Measurements from ENCODE around the gene KLHL25.

Gene KLHL25

DNA sequence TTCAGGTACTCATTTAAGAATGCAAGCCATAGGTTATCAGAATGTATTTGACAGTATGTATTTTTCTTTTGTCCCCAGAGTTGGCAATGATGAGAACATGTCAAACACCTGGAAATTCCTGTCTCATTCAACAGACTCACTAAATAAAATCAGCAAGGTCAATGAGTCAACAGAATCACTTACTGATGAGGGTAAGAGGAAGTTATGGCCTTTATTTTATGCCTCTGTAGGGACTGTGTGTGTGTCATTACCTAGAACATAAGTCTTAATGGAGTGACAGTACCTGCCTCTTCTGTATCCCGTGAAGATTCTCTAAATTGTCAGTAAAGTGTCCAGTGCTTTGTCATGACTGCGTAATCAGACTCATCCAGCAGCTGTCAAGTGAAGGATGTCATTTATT is 77.5 kb downstream of the KLHL25 start:
- Histone ChIP-seq H2AFZ (no peak overlapping the region), H3K4me1 (no peaks in the 10 kb centered on the region), H3K9me3 (ENCODE audit: control insufficient read depth, low read length) (no peaks in the 10 kb centered on the region), H3K36me3 (ENCODE audit: control insufficient read depth, insufficient read depth, low read length) (no peaks in the 10 kb centered on the region), H3K79me2 (no peaks in the 10 kb centered on the region), H3K9ac (no peak overlapping the region), H3K4me3 (ENCODE audit: low read depth, low read length) (no peak overlapping the region), H3K27me3 (ENCODE audit: control insufficient read depth, insufficient read depth, low read length) (no peaks in the 10 kb centered on the region), H3K27ac (no peak overlapping the region), H3K4me2 (ENCODE audit: low read length) (no peak overlapping the region)
- TF ChIP-seq CTCF (IDR thresholded peaks at IDR 0.05): no peak

- no peak overlapping the region for H3K4me3 ChIP-seq (ENCODE audit: low read depth, low read length)
- no peaks in the 10 kb centered on the region for H3K27me3 ChIP-seq (ENCODE audit: control insufficient read depth, insufficient read depth, low read length)
- no peaks in the 10 kb centered on the region for H3K9me3 ChIP-seq (ENCODE audit: control insufficient read depth, low read length)
- no peak overlapping the region for H3K27ac ChIP-seq
- H3K4me2 ChIP-seq (ENCODE audit: low read length): no peak overlapping the region
- H2AFZ ChIP-seq: no peak overlapping the region
- no peaks in the 10 kb centered on the region for H3K79me2 ChIP-seq
- H3K9ac ChIP-seq: no peak overlapping the region
- no peak for TF ChIP-seq CTCF (IDR thresholded peaks at IDR 0.05)
- no peaks in the 10 kb centered on the region for H3K36me3 ChIP-seq (ENCODE audit: control insufficient read depth, insufficient read depth, low read length)
- H3K4me1 ChIP-seq: no peaks in the 10 kb centered on the region
These were observed 78.5 kb downstream of the KLHL25 start for GRCh38 chr15:85716261-85716660.

DNA sequence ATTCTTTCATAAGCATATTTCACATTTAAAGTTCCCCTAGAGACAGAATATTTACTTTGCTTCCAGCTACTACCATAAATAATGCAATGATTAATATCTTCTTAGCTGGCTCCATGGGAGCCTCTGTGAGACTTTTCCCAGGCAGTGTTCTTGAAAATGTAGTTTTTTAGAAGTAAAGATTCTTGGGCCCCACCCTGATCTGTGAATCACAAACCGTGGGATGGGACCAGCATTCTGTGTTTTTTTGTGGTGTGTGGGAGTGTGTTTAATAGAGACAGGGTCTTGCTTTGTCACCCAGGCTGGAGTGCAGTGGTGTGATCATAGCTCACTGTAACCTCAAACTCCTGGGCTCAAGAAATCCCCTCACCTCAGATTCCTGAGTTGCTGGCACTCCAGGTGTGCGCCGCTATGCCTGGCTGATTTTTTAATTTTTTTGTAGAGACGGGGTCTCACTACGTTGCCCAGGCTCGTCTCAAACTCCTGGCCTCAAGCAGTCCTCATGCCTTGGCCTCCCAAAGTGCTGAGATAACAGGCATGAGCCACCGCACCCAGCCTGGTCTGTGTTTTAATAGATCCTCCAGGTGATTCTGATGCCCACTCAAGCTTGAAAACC is 83.0 kb downstream of the KLHL25 start:
- Histone ChIP-seq H3K79me2 (no peaks in the 10 kb centered on the region), H3K4me1 (no peaks in the 10 kb centered on the region), H3K36me3 (ENCODE audit: control insufficient read depth, insufficient read depth, low read length) (no peaks in the 10 kb centered on the region), H3K9ac (no peak overlapping the region), H3K27ac (no peak overlapping the region), H3K9me3 (ENCODE audit: control insufficient read depth, low read length) (no peaks in the 10 kb centered on the region), H3K4me3 (ENCODE audit: low read depth, low read length) (no peak overlapping the region), H3K4me2 (ENCODE audit: low read length) (no peak overlapping the region), H3K27me3 (ENCODE audit: control insufficient read depth, insufficient read depth, low read length) (no peaks in the 10 kb centered on the region), H2AFZ (no peak overlapping the region)
- TF ChIP-seq CTCF (IDR thresholded peaks at IDR 0.05): no peak

DNA sequence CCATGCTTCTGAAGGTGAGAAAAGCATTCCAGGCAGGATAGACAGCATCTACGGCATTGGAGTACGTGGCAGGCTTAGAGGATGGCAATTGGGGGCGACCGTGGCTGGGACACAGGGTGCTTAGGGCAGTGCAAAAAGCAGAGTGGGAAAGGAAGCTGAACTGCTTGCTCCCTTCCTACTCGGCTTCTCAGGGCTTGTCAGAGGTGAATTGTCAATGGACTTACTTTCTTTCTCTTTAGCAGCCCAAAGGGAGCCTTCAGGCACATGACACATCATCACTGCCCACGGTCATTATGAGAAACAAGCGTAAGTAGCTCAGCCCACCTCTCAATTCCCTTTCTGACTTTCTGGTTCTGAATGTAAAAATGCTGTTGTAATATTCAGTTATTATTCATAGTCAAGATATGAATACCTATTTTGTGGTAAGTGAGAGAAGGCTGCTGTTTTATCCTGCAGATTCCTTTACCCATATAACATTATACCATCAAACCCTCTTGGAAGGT is 84.3 kb downstream of the KLHL25 start:
- Histone ChIP-seq H3K4me1 (no peaks in the 10 kb centered on the region), H3K79me2 (no peaks in the 10 kb centered on the region), H3K4me3 (ENCODE audit: low read depth, low read length) (no peak overlapping the region), H3K9ac (no peak overlapping the region), H3K9me3 (ENCODE audit: control insufficient read depth, low read length) (no peaks in the 10 kb centered on the region), H2AFZ (no peak overlapping the region), H3K4me2 (ENCODE audit: low read length) (no peak overlapping the region), H3K36me3 (ENCODE audit: control insufficient read depth, insufficient read depth, low read length) (no peaks in the 10 kb centered on the region), H3K27me3 (ENCODE audit: control insufficient read depth, insufficient read depth, low read length) (no peaks in the 10 kb centered on the region), H3K27ac (no peak overlapping the region)
- no peak for TF ChIP-seq CTCF (IDR thresholded peaks at IDR 0.05)
